Stimulated activated naive CD4-positive, alpha-beta T cell (primary cell): ENCODE results near the gene NT5DC3.

Source experiments
- DNase-seq, 6 experiments: peaks; one replicate each; lab custom pipeline; 2025; lab: John Stamatoyannopoulos, UW

Gene NT5DC3

DNA sequence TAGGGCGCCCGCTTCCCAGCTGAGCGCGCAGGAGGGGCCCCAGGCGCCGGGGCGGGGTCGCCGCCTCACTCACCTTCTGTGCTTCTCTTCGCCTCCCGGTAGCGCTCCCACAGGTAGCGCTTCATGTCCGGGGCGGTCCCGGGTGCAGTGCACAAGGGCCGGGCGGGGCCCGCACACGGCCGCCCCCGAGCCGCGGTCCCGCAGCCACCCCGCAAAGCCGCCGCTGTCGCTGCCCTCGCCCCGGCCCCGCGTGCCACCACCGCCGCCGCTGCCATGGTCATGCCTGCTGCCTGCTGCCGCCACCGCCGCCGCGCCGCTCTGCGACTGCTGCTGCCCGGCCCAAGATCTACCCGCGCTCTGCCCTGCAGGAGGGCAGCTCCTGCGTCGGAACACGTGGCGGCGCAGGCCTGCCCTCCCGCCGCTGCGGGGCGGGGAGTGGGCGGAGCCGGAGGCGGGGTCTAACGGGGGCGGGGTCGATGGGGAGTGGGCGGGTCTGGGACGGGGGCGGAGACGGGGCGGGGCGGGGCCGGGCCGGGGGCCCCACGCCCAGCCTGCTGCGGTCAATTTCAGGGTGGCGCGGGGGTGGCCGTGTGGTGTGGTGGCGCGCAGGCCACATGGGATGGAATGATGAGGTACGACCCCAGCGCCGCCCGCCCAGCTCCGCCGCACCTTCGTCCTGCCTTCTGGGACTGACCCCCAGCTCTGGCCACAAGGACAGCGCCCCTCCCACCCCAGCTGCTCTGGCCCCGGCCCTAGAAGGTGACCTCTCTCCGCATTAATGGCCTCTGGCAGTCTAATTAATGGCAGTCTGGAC is at the start of gene NT5DC3:
Gene NT5DC3, minus strand, starts transcription at position 359 of the 814 bp plus-strand sequence. Its CDS starts 78 bp downstream, at position 281.
- DNase-seq, result peak; percentile 78 to 90 (median 84)

DNA sequence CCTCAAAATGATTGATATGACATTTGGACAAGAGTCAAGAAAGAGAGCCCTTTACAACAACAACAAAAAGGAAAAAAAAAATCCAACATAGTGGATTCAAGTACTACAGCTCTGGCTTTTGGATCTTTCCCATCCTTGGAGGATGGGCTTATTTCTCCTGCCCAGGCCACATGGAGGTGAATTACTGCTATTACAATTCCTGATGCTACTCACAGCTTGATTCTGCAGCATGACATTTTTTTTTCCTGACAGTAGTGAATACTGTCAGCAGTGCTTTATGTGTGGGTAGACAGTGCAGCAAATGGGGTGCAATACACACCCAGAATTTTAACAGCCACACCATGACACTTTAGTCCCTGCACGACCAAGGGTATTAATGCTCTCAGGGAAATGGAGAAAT is 46.7 kb upstream of the NT5DC3 start:
- DNase-seq, result no peak

DNA sequence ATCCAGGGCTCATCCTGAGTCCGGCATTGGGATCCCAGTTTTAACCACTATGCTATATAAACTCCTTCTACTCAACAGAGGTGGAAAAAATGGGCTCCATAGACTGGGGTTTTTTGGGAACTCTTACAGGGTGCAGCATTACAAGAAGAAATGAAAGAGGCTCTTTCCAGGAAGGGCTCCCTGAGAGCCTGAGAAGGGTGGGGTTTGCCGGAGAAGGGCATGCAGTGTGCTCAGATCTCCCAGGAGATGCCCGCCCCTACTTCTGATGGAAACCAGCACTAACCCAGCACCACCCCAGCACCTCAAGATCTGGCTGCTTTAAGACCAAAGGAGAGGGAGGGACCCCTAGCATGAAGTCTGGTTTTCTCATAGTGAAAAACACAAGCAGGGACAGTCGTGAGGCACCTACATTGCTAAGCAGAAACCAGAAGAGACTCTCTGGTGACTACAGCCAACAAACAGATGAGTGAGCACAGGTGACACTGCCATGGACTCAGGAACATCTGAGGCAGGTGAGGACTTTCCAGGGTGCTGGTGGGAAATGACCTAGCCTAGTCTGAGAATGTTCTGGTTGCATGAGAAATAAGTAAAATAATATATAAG is 45.3 kb upstream of the NT5DC3 start:
- DNase-seq, result no peak

DNA sequence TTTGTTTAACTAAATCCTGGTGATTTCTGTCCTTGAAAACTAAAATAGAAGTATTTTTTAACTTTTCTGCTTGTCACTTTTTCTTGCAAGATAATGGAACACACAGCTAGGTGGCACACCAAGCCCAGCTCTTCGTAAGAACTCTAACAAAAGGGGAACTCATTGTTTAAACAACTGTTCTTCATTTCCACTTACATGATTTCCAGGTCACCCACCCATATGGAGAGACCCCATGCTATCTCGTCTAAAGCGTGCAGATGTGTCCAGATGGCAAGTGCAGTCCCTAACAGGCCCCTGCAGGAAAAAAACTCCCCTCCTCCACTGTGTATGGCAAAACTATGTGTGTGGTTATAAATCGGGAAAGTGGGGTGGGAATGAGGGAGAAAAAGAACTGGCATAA is 43.3 kb upstream of the NT5DC3 start:
- DNase-seq, result peak in 5 of 6 experiments; percentile 12 to 60 (median 38)

DNA sequence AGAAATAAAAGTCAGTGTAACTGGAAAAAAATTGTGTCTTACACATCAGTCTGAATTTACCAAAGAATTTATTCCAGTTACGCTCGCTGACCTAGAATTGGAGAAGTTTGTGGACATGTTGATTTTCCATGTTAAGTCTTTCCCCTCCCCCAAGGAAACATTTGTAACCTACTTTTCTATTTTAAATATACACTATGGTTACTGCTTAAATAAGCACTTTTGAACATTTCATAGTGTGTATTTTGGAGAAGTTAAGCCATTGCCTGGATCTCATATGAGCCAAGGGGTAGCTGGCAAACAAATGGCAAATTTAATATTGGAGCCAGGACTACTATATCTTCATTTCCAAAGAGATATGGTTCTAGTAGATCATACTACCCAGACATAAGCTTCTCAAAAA is 42.9 kb upstream of the NT5DC3 start:
- no peak for DNase-seq

DNA sequence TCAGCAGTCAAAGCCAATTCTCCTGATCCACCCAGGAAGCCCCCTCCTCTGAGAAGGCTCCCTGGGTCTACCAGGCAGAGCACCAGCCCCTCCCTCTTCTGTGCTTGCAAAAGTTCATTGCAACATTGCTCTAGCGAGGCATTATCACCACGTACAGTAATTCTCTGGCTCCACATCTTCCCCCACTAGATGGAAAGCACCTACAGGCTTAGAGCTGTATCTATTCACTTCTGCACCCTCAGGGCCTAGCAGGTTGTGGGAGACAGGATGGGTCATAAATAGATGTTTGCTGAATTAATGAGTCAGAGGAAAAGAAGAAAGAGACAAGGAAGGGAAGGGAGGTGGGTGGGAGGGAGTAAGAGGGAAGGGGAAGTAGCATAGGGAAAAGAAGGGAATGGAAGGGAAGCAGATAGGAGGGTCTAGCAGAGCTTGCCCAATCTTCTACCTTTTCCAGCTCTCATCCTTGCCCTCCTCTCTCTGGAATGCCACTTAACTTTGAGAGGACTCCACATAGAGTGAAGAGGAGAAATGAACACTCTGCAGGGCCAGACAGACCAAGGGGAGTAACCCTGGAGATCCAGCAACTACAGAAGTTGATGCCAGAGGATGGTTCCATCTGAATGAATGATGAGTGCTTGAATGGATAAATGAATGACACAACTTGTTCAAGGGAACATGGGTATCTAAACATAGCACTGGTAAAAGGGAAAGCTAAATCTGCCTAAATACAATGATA is 42.0 kb upstream of the NT5DC3 start:
- DNase-seq, result no peak

DNA sequence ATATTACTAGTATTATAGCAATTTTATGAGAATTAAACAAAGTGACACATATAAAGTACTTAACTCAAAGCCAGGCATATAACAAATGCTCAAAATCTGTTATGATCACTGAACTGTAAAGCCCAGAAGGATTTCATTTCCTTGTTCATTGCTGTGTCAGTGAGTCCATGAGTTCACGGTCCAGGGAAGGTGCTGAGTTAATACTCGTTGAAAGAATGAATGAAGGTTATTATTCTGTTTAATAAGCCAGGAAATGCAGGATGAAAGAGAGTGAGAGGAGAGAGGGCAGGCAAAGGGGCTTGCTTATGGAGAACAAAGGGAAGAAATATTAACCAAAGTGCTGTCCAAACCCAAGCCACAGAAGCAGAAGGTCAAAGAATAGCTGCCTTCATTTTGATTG is 40.2 kb upstream of the NT5DC3 start:
- DNase-seq, result no peak

DNA sequence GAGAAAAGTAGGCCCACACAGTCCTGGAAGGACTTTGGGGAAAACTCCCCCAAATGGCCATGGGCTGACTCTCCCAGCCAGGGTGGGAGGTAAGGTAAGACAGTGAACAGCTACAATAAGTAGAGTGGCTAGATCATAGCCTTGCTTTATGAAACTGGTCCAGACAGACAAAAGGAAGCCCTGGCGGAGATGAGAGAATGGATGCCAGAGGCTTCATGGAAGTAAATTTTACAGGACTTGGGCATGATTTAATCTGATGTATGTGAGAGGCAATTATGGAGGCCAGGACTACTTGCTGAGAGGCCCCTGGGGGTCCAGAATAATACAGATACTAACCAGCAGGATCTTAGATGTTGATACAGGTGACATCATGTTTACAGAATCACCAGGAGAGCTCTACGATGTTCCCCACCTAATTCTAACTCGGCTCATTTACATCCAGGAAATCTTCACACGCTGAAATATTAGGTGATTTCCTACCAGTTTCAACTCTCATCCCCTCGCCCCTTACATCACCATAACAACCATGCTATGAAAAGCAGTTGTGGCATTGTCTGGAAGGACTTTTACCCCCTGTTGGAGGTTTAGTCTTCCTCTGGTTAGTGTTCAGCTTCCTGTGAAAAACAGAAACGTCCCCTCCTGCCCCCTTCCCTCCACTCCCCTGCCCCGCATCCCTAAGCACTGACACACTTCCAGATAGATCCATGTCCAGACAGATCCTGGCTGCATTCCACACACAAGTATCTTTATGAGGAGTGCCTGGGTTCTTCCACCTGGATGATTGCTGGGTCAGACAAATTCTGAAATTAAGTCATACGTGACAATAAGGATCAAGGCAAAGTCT is 39.5 kb upstream of the NT5DC3 start:
- no peak for DNase-seq

DNA sequence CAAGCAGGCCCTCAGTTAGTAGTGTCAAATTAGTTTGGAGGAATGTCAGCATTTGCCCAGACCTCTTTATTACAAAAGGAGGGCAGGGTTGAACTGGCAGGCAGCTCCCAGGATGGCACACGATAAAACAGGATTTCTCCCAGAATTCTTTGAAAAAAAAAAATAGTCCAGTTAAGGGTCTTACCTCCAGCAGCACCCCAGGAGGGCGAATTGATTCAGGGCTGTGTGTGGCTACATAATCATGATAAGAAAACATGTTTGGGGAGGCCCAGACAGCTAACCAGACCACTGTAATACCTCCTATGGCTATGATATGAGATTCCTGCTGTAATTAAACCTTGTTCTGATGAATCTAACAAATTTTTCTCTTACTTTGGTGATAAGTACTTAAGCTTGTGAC is 38.8 kb upstream of the NT5DC3 start:
- no peak for DNase-seq

DNA sequence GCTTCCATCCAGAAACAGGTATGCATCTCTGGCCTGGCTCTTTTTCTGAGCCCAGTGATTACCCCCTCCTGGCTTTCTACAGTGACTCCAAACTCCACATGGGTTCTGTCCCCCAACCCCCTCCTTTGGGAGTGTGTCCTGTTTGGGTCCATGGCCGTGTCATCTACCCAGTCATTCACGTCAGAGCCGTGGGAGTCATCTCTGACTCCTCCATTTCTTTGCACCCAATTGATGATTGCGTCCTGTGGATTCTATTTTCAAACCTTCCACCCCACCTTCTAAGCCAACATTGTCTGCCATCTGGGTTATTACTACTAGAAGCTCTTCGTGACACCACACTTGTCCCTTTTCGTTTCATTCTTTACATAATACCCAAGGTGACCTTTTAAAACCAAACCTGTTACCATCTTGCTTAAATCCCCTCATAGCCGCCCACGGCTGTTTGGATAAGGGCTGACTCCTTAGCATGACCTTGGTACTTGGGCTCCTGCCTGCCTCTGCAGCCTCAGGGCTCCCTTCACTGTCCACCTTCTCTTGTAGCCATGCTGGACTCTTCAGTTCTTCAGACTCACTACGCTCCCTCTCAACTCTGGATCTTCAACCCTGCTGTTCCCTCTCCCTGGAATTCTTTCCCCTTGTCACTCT is 38.1 kb upstream of the NT5DC3 start:
- DNase-seq, result no peak

DNA sequence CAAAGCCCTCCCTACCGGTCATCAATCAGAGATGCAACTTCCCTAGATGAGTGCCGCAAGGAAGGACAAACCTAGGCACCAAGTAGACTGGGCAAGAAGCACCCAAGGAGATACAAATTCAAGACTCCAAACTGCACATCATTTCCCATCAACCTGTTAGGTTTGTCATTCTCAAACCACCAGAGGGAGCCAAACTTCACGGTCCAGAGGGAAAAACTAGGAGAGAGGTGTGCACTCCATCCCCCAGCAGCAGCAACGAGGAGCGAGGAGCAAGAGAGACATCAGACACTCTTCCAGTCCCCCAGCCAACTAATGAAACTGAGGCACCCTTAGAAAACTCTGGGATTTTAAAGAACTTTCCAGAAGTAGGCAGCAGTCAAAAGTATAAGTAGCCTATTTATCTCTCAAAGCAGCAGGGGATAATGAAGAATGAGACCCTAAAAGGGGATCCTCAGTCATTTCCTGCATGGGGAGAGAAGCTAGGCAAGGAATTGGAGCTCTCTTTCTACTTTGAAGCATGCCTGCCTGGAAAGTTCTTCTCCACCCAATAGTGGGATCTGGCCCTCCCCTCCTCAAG is 37.0 kb upstream of the NT5DC3 start:
- peak; percentile 3 to 58 (median 22) for DNase-seq

DNA sequence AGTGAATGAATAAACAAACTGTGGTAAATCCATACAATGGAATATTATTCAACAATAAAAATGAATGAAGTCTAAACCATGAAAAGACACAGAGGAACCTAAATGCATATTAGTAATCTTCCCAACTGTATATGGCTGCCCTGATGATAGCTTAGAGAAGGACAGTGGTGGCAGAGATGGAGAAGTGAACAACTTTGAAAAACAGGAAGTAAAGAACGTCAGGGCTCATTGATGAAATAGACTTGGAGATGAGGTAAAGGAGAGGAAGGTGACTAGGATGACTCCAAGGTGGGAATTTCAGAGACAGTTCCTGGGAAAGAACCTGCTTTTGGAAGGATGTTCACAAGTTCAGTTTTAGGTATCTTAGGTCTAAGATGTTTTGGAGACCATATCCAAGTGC is 36.3 kb upstream of the NT5DC3 start:
- no peak for DNase-seq

DNA sequence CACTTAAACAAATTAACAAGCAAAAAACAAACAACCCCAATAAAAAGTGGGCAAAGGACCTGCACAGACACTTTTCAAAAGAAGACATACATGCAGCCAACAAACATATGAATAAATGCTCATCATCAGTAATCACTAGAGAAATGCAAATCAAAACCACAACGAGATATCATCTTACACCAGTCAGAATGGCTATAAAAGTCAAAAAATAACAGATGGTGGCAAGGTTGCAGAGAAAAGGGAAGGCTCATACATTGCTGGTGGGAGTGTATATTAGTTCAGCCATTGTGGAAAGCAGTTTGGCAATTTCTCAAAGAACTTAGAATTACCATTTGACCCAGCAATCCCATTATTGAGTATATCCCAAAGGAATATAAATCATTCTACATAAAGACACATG is 34.6 kb upstream of the NT5DC3 start:
- DNase-seq, result no peak

DNA sequence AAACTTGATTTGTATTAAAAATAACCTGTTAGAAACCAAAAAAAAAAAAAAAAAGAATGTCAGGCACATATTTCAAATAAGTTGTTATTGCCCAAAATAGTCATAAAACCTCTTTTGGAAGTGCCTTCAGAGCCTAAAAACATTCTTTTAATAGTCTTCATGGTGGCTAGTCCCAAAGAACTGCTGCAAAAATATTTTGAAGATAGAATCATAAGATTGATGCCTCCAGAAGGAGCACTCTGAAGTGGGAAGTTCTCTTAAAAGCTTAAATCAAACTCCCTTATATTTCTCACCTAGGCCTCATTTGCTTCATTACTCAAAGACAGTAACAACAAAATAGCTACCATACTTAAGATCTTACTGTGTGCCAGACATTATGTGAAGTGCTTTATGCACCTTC is 27.2 kb upstream of the NT5DC3 start:
- DNase-seq, result no peak

DNA sequence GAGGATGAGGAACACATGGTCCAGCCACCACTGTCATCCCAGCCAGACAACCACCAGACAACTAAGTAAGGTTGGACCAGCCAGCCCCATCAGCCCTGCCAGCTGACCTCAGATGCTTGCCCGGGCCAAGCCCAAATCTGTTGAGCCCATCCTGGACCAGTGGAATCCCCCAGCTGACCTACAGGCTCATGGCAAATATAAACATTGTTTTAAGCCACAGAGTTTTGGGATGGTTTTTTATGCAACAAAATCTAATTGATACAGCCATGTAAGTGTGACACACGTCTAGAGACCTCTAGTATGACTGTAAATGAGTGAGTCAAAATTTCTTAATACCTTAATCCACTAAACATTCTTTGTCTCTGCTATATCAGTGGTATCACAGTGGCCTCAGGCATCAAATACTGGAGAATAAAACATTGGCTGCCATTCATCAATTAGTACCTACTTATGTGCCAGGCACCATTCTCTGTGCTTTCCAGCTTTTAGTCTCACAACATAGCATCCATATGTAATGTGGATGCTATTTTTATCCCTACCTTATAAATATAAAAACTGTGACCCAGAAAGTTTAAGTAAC is 24.2 kb upstream of the NT5DC3 start:
- no peak for DNase-seq

DNA sequence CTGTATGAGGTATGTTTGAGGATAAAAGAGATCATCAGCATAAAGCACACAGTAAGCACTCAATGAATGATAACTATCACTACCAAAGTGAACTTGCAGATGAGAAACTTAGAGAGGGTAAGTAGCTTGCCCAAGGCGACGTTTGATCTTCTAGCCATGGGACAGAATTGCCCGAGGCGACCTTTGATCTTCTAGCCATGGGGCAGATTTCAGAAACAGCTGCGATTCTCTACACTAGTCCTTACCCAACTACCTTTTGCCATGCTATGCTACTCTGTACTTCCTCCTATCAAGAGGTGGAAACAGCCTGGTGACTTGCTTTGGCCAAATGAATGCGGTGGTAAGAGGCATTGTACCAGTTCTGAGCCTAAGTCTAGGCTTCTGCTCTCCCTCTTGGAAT is 23.7 kb upstream of the NT5DC3 start:
- DNase-seq, result no peak

DNA sequence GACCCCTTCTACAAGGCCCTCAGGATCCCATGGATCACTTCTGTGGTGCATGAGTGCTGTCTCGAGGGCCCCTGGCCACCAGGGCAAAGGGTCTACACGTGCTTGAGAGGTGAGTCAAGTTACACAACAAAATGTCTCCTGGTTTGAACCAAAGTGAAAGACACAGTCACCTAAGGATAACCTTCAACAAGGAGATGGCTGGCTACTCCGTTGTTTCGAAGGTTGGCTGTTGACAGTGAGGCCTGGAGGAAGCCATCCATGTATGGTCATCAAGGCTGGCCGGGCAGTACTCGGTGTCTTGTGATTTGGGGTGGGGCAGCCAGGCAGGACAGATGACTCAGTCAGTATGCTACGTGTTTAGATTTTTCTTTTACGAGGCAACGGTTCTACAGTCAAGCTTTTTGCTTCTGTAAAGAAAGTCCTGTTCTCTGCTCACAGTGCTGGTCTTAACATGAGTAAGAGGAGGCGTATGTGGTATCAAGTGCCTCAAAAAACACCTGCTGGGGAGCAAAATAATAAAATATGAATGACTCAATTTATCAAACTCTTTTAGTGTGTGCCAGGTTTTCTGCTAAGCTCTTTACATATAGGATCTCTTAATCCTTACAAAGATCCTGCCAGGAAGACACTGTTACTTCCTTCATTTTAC is 18.0 kb upstream of the NT5DC3 start:
- DNase-seq, result no peak

DNA sequence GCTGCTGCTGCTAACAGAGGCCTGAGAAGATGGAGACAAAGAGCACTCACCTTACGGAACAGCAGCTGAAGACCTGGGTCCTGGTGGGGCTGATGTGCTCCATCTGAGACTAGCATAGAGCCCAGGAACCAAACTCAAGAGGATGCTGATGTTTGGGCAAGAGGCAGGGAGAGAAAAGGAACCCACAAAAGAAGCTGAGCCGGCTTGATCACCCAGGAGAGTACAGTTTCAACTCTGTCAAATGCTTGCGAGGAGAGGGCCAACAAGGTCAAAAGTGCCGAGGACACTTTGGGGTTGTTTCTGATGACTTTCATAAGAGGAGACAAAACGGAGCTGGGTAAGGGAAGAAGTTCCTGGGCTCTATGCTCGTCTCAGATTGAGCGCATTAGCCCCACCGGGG is 17.3 kb upstream of the NT5DC3 start:
- DNase-seq, result no peak

DNA sequence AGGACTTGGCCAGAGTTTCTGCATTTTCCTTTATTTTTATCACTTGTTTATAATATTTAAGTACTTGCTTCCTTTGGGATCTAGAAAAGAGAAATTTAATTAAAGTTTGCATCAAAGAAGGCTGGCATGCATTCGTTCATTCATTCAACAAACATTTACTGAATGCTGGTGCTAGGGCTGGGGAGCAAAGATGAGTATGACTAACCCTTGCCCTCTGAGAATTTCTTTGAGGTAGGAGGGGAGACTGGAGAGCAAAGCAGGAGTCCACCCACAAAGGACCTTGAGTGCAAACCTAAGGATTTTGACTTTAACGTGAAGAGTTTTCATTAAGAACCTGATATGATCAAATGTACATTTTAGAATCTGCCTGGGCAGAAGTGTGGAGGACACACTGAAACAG is 16.1 kb upstream of the NT5DC3 start:
- no peak for DNase-seq

DNA sequence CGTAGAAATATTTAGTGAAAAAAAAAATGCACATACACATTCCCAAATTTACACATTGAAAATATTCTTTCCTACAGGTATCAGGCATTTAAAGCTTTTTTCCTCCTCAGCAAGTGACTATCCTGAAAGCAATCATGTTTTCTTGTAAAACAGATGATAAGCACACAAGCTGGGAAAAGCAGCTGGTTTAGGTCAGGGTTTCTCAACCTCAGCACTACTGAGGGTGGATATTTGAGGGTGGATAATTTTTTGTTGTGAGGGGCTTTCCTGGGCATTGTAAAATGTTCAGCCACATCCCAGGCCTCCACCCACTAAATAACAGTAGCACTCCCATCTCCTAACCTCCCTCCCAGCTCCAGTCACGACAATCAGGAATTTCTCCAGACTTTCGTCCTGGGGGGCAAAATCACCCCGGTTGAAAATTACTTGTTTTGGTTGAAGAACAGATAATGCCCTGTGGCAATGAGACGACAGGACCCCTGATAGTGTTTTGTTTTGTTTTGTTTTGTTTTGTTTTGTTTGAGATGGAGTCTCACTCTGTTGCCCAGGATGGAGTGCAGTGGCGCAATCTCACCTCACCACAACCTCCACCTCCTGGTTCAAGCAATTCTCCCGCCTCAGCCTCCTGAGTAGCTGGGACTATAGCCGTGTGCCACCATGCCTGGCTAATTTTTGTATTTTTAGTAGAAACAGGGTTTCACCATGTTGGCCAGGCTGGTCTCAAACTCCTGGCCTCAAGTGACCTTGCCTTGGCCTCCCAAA is 15.0 kb upstream of the NT5DC3 start:
- DNase-seq, result no peak
